ENCODE measurements around the gene TPGS1.

DNA sequence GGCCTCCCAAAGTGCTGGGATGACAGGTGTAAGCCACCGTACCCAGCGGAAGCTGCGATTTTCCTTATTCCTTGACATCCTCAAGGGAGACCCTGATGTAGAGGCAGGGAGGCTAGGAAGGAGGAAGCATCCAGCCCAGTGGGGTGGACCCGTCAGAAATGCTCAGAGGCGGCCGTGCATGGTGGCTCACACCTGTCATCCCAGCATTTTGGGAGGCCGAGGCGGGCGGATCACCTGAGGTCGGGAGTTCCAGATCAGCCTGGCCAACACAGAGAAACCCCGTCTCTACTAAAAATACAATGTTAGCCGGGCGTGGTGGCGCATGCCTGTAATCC is 48.1 kb downstream of the TPGS1 start:
- TF ChIP-seq, protein P1, sequence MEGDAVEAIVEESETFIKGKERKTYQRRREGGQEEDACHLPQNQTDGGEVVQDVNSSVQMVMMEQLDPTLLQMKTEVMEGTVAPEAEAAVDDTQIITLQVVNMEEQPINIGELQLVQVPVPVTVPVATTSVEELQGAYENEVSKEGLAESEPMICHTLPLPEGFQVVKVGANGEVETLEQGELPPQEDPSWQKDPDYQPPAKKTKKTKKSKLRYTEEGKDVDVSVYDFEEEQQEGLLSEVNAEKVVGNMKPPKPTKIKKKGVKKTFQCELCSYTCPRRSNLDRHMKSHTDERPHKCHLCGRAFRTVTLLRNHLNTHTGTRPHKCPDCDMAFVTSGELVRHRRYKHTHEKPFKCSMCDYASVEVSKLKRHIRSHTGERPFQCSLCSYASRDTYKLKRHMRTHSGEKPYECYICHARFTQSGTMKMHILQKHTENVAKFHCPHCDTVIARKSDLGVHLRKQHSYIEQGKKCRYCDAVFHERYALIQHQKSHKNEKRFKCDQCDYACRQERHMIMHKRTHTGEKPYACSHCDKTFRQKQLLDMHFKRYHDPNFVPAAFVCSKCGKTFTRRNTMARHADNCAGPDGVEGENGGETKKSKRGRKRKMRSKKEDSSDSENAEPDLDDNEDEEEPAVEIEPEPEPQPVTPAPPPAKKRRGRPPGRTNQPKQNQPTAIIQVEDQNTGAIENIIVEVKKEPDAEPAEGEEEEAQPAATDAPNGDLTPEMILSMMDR (IDR thresholded peaks at IDR 0.05; ENCODE audit: extremely low read depth in 1 of 2, insufficient read depth in 1 of 2, low read depth in 1 of 2, low read length in 2 of 2): no peak
- TF ChIP-seq POLR2AphosphoS5 (IDR thresholded peaks at IDR 0.05; ENCODE audit: insufficient read depth, low read depth, low read length): no peak
- TF ChIP-seq POLR2A (IDR thresholded peaks at IDR 0.05; ENCODE audit: low read depth, low read length): no peak

Measured in endothelial cell of umbilical vein (primary cell).